ENCODE data around the gene SPDYE1. TPM values are rescaled to one million over a fixed set of nuclear protein-coding genes. Genes with fewer than 3 reads are reported as not detected.
"Not testable (repeated sequence)": the region's sequence is repeated elsewhere in the genome, so short reads cannot be mapped to it uniquely, and the experiment has no call there.

The SPDYE1 gene
- total RNA-seq (2014; rRNA removed; shearing (Covaris generic)) = not detected in 2 replicates

GRCh38 chr7:43997532-43997931 is at the start of gene SPDYE1:
Gene SPDYE1, plus strand, starts transcription at chr7:43997897. Its CDS starts 2,053 bp downstream, at chr7:43999950.
- DNase-seq (ENCODE audit: low spot score) = not testable (repeated sequence)

GRCh38 chr7:43952028-43952427 is 45.7 kb upstream of the SPDYE1 start:
- DNase-seq (ENCODE audit: low spot score) = no peak

- DNase-seq (ENCODE audit: low spot score) = no peak
Measured at GRCh38 chr7:43953071-43953470, 44.6 kb upstream of the SPDYE1 start.

- peak; percentile 80 for DNase-seq (ENCODE audit: low spot score)
Measured at GRCh38 chr7:43954524-43955228, 43.0 kb upstream of the SPDYE1 start.

GRCh38 chr7:43956027-43956426 is 41.7 kb upstream of the SPDYE1 start:
- no peak for DNase-seq (ENCODE audit: low spot score)

- no peak for DNase-seq (ENCODE audit: low spot score)
Measured at GRCh38 chr7:43960933-43961332, 36.8 kb upstream of the SPDYE1 start.

- not testable (repeated sequence) for DNase-seq (ENCODE audit: low spot score)
Measured at GRCh38 chr7:43966392-43966791, 31.3 kb upstream of the SPDYE1 start.

GRCh38 chr7:43968172-43969040 is 29.3 kb upstream of the SPDYE1 start:
- not testable (repeated sequence) for DNase-seq (ENCODE audit: low spot score)

GRCh38 chr7:43969586-43969985 is 28.1 kb upstream of the SPDYE1 start:
- DNase-seq (ENCODE audit: low spot score) = not testable (repeated sequence)

- DNase-seq (ENCODE audit: low spot score) = not testable (repeated sequence)
Measured at GRCh38 chr7:43970698-43971097, 27.0 kb upstream of the SPDYE1 start.

GRCh38 chr7:43974033-43974573 is 23.6 kb upstream of the SPDYE1 start:
- not testable (repeated sequence) for DNase-seq (ENCODE audit: low spot score)

GRCh38 chr7:43974725-43975482 is 22.8 kb upstream of the SPDYE1 start:
- DNase-seq (ENCODE audit: low spot score) = not testable (repeated sequence)

GRCh38 chr7:43977525-43977924 is 20.2 kb upstream of the SPDYE1 start:
- DNase-seq (ENCODE audit: low spot score) = no peak

- DNase-seq (ENCODE audit: low spot score) = not testable (repeated sequence)
Measured at GRCh38 chr7:43978102-43978501, 19.6 kb upstream of the SPDYE1 start.

GRCh38 chr7:43982848-43983247 is 14.8 kb upstream of the SPDYE1 start:
- DNase-seq (ENCODE audit: low spot score) = not testable (repeated sequence)

- peak; percentile 4 for DNase-seq (ENCODE audit: low spot score)
Measured at GRCh38 chr7:43983736-43984135, 14.0 kb upstream of the SPDYE1 start.

GRCh38 chr7:43985904-43986864 is 11.5 kb upstream of the SPDYE1 start:
- DNase-seq (ENCODE audit: low spot score) = peak; percentile 74

GRCh38 chr7:43987476-43987875 is 10.2 kb upstream of the SPDYE1 start:
- DNase-seq (ENCODE audit: low spot score) = not testable (repeated sequence)

GRCh38 chr7:43990011-43990585 is 7.6 kb upstream of the SPDYE1 start:
- not testable (repeated sequence) for DNase-seq (ENCODE audit: low spot score)

GRCh38 chr7:43990829-43991228 is 6.9 kb upstream of the SPDYE1 start:
- DNase-seq (ENCODE audit: low spot score) = not testable (repeated sequence)

Data from H4 (cell line).